ENCODE results near the gene OR11A1.

- TF ChIP-seq TAF1 (conservative IDR thresholded peaks at IDR 0.05): no peak
- TF ChIP-seq CTCF (IDR thresholded peaks at IDR 0.05; ENCODE audit: low read depth, low read length, missing input control): no peak
- no peak for TF ChIP-seq REST (IDR thresholded peaks at IDR 0.05)
- TF ChIP-seq MAX (IDR thresholded peaks at IDR 0.05): no peak
- no peak for TF ChIP-seq RXRA (IDR thresholded peaks at IDR 0.05)
- TF ChIP-seq YY1 (IDR thresholded peaks at IDR 0.05): no peak
Measured at GRCh38 chr6:29505808-29506207, 48.9 kb upstream of the OR11A1 start.

Data from liver (tissue), 3 donors.